NT2/D1 (cell line): ENCODE results near the gene CASP12.

ENCODE experiments used
- SUZ12 ChIP-seq: IDR thresholded peaks from 2 replicates; pipeline ENCODE4 v1.6.1; 2011; ENCODE audit not compliant: insufficient read length, insufficient read depth; ENCODE audit errors: extremely low read depth
- YY1 ChIP-seq: IDR thresholded peaks from 2 replicates; pipeline ENCODE4 v1.6.1; 2011; ENCODE audit not compliant: insufficient read length, insufficient read depth
- ZNF274 ChIP-seq: IDR thresholded peaks from 2 replicates; pipeline ENCODE4 v1.6.1; 2011; ENCODE audit warnings: mild to moderate bottlenecking, low read depth, low read length

GRCh38 chr11:104907521-104908185 lies 9.4 kb upstream of the CASP12 start:
- no peak for TF ChIP-seq SUZ12
- TF ChIP-seq ZNF274, result no peak
- no peak for TF ChIP-seq YY1
